ENCODE measurements around the gene GABBR2.
"Not testable (repeated sequence)": the region's sequence is repeated elsewhere in the genome, so short reads cannot be mapped to it uniquely, and the experiment has no call there.

The GABBR2 gene

GRCh38 chr9:98310752-98311392 lies 397.9 kb downstream of the GABBR2 start:
- DNase-seq = no peak

GRCh38 chr9:98306384-98307145 lies 402.2 kb downstream of the GABBR2 start:
- peak; percentile 88 for DNase-seq

GRCh38 chr9:98304381-98304780 lies 404.4 kb downstream of the GABBR2 start:
- no peak for DNase-seq

- DNase-seq = no peak
These were observed 405.1 kb downstream of the GABBR2 start for GRCh38 chr9:98303633-98304125.

GRCh38 chr9:98302938-98303632 lies 405.6 kb downstream of the GABBR2 start:
- no peak for DNase-seq

- no peak for DNase-seq
These were observed 406.6 kb downstream of the GABBR2 start for GRCh38 chr9:98302150-98302549.

GRCh38 chr9:98300611-98301010 lies 408.1 kb downstream of the GABBR2 start:
- DNase-seq = no peak

GRCh38 chr9:98298476-98298875 lies 410.3 kb downstream of the GABBR2 start:
- no peak for DNase-seq

GRCh38 chr9:98295824-98296223 lies 412.9 kb downstream of the GABBR2 start:
- no peak for DNase-seq

- no peak for DNase-seq
These were observed 416.9 kb downstream of the GABBR2 start for GRCh38 chr9:98291820-98292219.

GRCh38 chr9:98290411-98290810 lies 418.3 kb downstream of the GABBR2 start:
- no peak for DNase-seq

GRCh38 chr9:98289614-98290201 lies 419.0 kb downstream of the GABBR2 start:
- DNase-seq = no peak

GRCh38 chr9:98288881-98289280 lies 419.9 kb downstream of the GABBR2 start:
- no peak for DNase-seq

GRCh38 chr9:98287384-98287783 lies 421.4 kb downstream of the GABBR2 start:
- DNase-seq = no peak

GRCh38 chr9:98285446-98285845 lies 423.3 kb downstream of the GABBR2 start:
- DNase-seq = no peak

- no peak for DNase-seq
These were observed 424.0 kb downstream of the GABBR2 start for GRCh38 chr9:98284754-98285153.

GRCh38 chr9:98283143-98283542 lies 425.6 kb downstream of the GABBR2 start:
- not testable (repeated sequence) for DNase-seq

- DNase-seq = no peak
These were observed 427.5 kb downstream of the GABBR2 start for GRCh38 chr9:98281281-98281680.

- DNase-seq = peak; percentile 100
These were observed 428.2 kb downstream of the GABBR2 start for GRCh38 chr9:98280574-98280973.

GRCh38 chr9:98280162-98280561 lies 428.6 kb downstream of the GABBR2 start:
- DNase-seq = peak; percentile 64

- no peak for DNase-seq
These were observed 431.7 kb downstream of the GABBR2 start for GRCh38 chr9:98276907-98277469.

GRCh38 chr9:98275159-98275558 lies 433.6 kb downstream of the GABBR2 start:
- peak; percentile 19 for DNase-seq

GRCh38 chr9:98272083-98272482 lies 436.7 kb downstream of the GABBR2 start:
- DNase-seq = no peak

Data from NCI-H69 (cell line).